HEK293 (cell line): Measurements from ENCODE around the gene LDLRAP1.

Source experiments
- CTCF ChIA-PET: fragments of 350-600 bp; formaldehyde crosslinking; extraction: SDS; loops from one replicate; lab custom pipeline; 2021; ENCODE audit warnings: antibody characterized with exemption; lab: Yijun Ruan, JAX
- POLR2A ChIA-PET: fragments of 300-600 bp; formaldehyde crosslinking; extraction: SDS; loops from one replicate; lab custom pipeline; 2020; ENCODE audit warnings: antibody characterized with exemption, inconsistent platforms; lab: Yijun Ruan, JAX
- H3K27ac ChIP-seq: fragments of 200-500 bp; sonication (Bioruptor generic); 2 replicates; pipeline ENCODE4 v1.5.1; 2014; ENCODE audit warnings: low read depth, low read length, control low read depth, inconsistent platforms; ENCODE audit errors: extremely low read depth
- H3K36me3 ChIP-seq, 2 experiments: fragments of 200-500 bp in 1 of 2; sonication (Bioruptor generic) in 1 of 2; 1 replicate in 1 of 2; 2 replicates in 1 of 2; pipeline ENCODE4 v1.5.1; 2014 to 2017; ENCODE audit warnings: inconsistent platforms in 2 of 2, low read length in 2 of 2; ENCODE audit not compliant: control insufficient read depth in 2 of 2, insufficient read depth in 1 of 2
- H3K4me1 ChIP-seq: fragments of 200-500 bp; sonication (Bioruptor generic); 2 replicates; pipeline ENCODE4 v1.5.1; 2014; ENCODE audit warnings: mild to moderate bottlenecking, low read length, inconsistent platforms; ENCODE audit not compliant: control insufficient read depth, insufficient read depth
- H3K4me3 ChIP-seq: 2 replicates; pipeline ENCODE4 v1.5.1; 2011; ENCODE audit warnings: low read depth, mild to moderate bottlenecking, control low read depth, low read length, moderate library complexity
- H3K9me3 ChIP-seq: fragments of 200-500 bp; sonication (Bioruptor generic); 2 replicates; pipeline ENCODE4 v1.5.1; 2014; ENCODE audit warnings: low read depth, low read length, inconsistent platforms; ENCODE audit not compliant: control insufficient read depth, insufficient read depth
- EGR2 ChIP-seq: fragments of 450-650 bp; formaldehyde crosslinking; IDR thresholded peaks from 2 replicates; pipeline ENCODE4 v1.5.1; 2016; ENCODE audit warnings: low read depth, missing biosample characterization, missing genetic modification characterization
- ELK4 ChIP-seq: IDR thresholded peaks from 2 replicates; pipeline ENCODE4 v1.6.1; 2011; ENCODE audit warnings: mild to moderate bottlenecking, low read depth, low read length, borderline replicate concordance
- KLF1 ChIP-seq: fragments of 450-650 bp; formaldehyde crosslinking; IDR thresholded peaks from 2 replicates; pipeline ENCODE4 v1.5.1; 2016; ENCODE audit warnings: missing biosample characterization, missing genetic modification characterization
- MYNN ChIP-seq: fragments of 450-650 bp; formaldehyde crosslinking; IDR thresholded peaks from 2 replicates; pipeline ENCODE4 v1.5.1; 2016; ENCODE audit warnings: missing biosample characterization, missing genetic modification characterization, borderline replicate concordance
- OSR2 ChIP-seq: fragments of 450-650 bp; formaldehyde crosslinking; IDR thresholded peaks from 2 replicates; pipeline ENCODE4 v1.5.1; 2016; ENCODE audit warnings: missing biosample characterization, missing genetic modification characterization
- SP7 ChIP-seq: fragments of 450-650 bp; formaldehyde crosslinking; IDR thresholded peaks from 2 replicates; pipeline ENCODE4 v1.5.1; 2016; ENCODE audit warnings: missing biosample characterization, missing genetic modification characterization
- TRIM28 ChIP-seq: IDR thresholded peaks from 2 replicates; pipeline ENCODE4 v1.6.1; 2011; ENCODE audit warnings: low read length, control low read depth, borderline replicate concordance
- WT1 ChIP-seq: fragments of 450-650 bp; formaldehyde crosslinking; IDR thresholded peaks from 2 replicates; pipeline ENCODE4 v1.5.1; 2016; ENCODE audit warnings: missing biosample characterization, missing genetic modification characterization
- ZFHX2 ChIP-seq: fragments of 450-650 bp; formaldehyde crosslinking; conservative IDR thresholded peaks from 2 replicates; pipeline ENCODE4 v1.5.1; 2016; ENCODE audit warnings: missing biosample characterization, missing genetic modification characterization
- ZIC2 ChIP-seq: fragments of 450-650 bp; formaldehyde crosslinking; IDR thresholded peaks from 2 replicates; pipeline ENCODE4 v1.5.1; 2016; ENCODE audit warnings: missing biosample characterization, missing genetic modification characterization
- ZNF184 ChIP-seq: fragments of 450-650 bp; IDR thresholded peaks from 2 replicates; pipeline ENCODE4 v1.5.1; 2018; ENCODE audit warnings: missing biosample characterization, mild to moderate bottlenecking, missing genetic modification characterization
- ZNF221 ChIP-seq: fragments of 450-650 bp; formaldehyde crosslinking; IDR thresholded peaks from 2 replicates; pipeline ENCODE4 v1.5.1; 2017; ENCODE audit warnings: missing biosample characterization, missing genetic modification characterization, borderline replicate concordance
- ZNF24 ChIP-seq: fragments of 450-650 bp; formaldehyde crosslinking; IDR thresholded peaks from 2 replicates; pipeline ENCODE4 v1.5.1; 2016; ENCODE audit warnings: missing biosample characterization, missing genetic modification characterization
- ZNF266 ChIP-seq: fragments of 450-650 bp; formaldehyde crosslinking; IDR thresholded peaks from 2 replicates; pipeline ENCODE4 v1.5.1; 2016; ENCODE audit warnings: missing biosample characterization, missing genetic modification characterization, low read depth
- ZNF335 ChIP-seq: fragments of 450-650 bp; formaldehyde crosslinking; conservative IDR thresholded peaks from 2 replicates; pipeline ENCODE4 v1.5.1; 2016; ENCODE audit warnings: missing biosample characterization, missing genetic modification characterization
- ZNF341 ChIP-seq: fragments of 450-650 bp; formaldehyde crosslinking; IDR thresholded peaks from 2 replicates; pipeline ENCODE4; 2016; ENCODE audit warnings: low read depth, missing biosample characterization, missing genetic modification characterization
- ZNF416 ChIP-seq: fragments of 450-650 bp; formaldehyde crosslinking; IDR thresholded peaks from 2 replicates; pipeline ENCODE4 v1.5.1; 2016; ENCODE audit warnings: missing biosample characterization, missing genetic modification characterization
- ZNF510 ChIP-seq: fragments of 450-650 bp; formaldehyde crosslinking; IDR thresholded peaks from 2 replicates; pipeline ENCODE4 v1.5.1; 2018; ENCODE audit warnings: mild to moderate bottlenecking, missing genetic modification characterization, missing biosample characterization; ENCODE audit not compliant: insufficient replicate concordance
- ZNF529 ChIP-seq: fragments of 450-650 bp; formaldehyde crosslinking; IDR thresholded peaks from 2 replicates; pipeline ENCODE4 v1.5.1; 2017; ENCODE audit warnings: missing genetic modification characterization, missing biosample characterization; ENCODE audit not compliant: insufficient replicate concordance
- ZNF629 ChIP-seq: fragments of 450-650 bp; formaldehyde crosslinking; IDR thresholded peaks from 2 replicates; pipeline ENCODE4 v1.5.1; 2017; ENCODE audit warnings: missing biosample characterization, missing genetic modification characterization
- ZNF658 ChIP-seq: fragments of 450-650 bp; formaldehyde crosslinking; IDR thresholded peaks from 2 replicates; pipeline ENCODE4; 2016; ENCODE audit warnings: missing biosample characterization, missing genetic modification characterization
- TF ChIP-seq, protein P1 (sequence below): fragments of 450-650 bp; IDR thresholded peaks from 2 replicates; pipeline ENCODE4 v1.5.1; 2018; ENCODE audit warnings: missing biosample characterization, missing genetic modification characterization
- TF ChIP-seq, protein P2 (sequence below): fragments of 450-650 bp; formaldehyde crosslinking; IDR thresholded peaks from 2 replicates; pipeline ENCODE4 v1.5.1; 2017; ENCODE audit warnings: missing biosample characterization, mild to moderate bottlenecking, missing genetic modification characterization, moderate library complexity

LDLRAP1 gene

GRCh38 chr1:25565626-25566025, 22.2 kb downstream of the LDLRAP1 start:
- Histone ChIP-seq H3K9me3 (no peaks in the 10 kb centered on the region), H3K4me3 (no peak overlapping the region), H3K4me1 (peaks cover 5% of the 10 kb centered on the region), H3K27ac (no peak overlapping the region), H3K36me3 (peaks cover 0 to 41% of the 10 kb centered on the region in 2 experiments; a peak in 1 of 3 replicates)
- ChIA-PET CTCF (interaction anchor here (0.6 to 1.0 kb wide), 3 partner anchors 19 to 249 kb away, joined by 3 read pairs; no protein-coding TSS in a partner anchor), POLR2A (no interaction called here)
- TF ChIP-seq ZNF658 (tag by site-specific recombination) (no peak), ZNF529 (tag by site-specific recombination) (no peak), WT1 (tag by site-specific recombination) (no peak)

- Histone ChIP-seq H3K4me1 (peaks cover 5% of the 10 kb centered on the region), H3K36me3 (peaks cover 0 to 36% of the 10 kb centered on the region in 2 experiments; a peak in 1 of 3 replicates), H3K27ac (no peak overlapping the region), H3K4me3 (no peak overlapping the region), H3K9me3 (no peaks in the 10 kb centered on the region)
- ChIA-PET POLR2A (interaction anchor here (0.6 to 2.1 kb wide), 2 partner anchors 16 to 390 kb away, joined by 5 to 6 read pairs; no protein-coding TSS in a partner anchor), CTCF (interaction anchor here (0.6 kb wide), 1 partner anchor 18 kb away, joined by 3 read pairs; no protein-coding TSS in a partner anchor)
- TF ChIP-seq ZFHX2 (tag by site-specific recombination) (peak; percentile 72), SP7 (tag by site-specific recombination) (0 out of 2 replicates have a peak, but pooled peaks have one; percentile 45), ZNF341 (tag by site-specific recombination) (peak; percentile 27; the same call in 1 of the 2 replicates), EGR2 (tag by site-specific recombination) (peak; percentile 70), OSR2 (tag by site-specific recombination) (no peak), ZNF416 (no peak)
These were observed 22.8 kb downstream of the LDLRAP1 start for GRCh38 chr1:25566176-25566729.

DNA sequence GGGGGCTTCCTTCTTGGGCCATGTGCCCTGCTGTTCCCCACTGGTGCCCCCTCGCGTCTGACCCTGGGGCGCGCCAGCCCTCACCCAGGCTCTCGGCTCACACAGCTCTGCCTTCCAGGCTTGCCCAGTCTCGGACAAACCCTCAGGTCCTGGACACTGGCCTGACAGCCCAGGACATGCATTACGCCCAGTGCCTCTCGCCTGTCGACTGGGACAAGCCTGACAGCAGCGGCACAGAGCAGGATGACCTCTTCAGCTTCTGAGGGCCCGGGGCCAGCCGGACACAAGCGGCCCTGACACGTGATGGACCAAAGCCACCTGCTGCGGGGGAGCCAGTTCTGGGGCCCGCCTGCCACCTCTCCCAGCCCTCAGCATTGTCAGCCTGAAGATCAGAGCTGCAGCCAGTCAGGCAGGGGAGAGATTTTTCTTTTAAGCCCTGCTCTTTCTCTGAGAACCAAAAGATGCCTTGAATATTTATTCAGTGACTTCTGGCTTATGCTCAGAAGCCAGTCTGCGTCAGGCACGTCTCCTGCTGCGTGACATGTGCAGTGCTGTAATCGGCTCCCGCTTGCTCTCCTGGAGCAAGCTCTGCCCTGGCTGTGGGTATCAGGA, 23.4 kb downstream of the LDLRAP1 start:
- POLR2A ChIA-PET, result interaction anchor here (0.6 to 2.1 kb wide), 2 partner anchors 17 to 389 kb away, joined by 5 to 6 read pairs; no protein-coding TSS in a partner anchor
- peaks cover 5% of the 10 kb centered on the region for H3K4me1 ChIP-seq
- no peak overlapping the region for H3K4me3 ChIP-seq
- CTCF ChIA-PET, result interaction anchor here (1.1 kb wide), 1 partner anchor 48 kb away, joined by 3 read pairs; no protein-coding TSS in a partner anchor
- no peak overlapping the region for H3K27ac ChIP-seq
- no peak for TF ChIP-seq TRIM28
- TF ChIP-seq ZIC2 (tag by site-specific recombination), result peak; percentile 14; the same call in 1 of the 2 replicates
- H3K36me3 ChIP-seq, result peaks cover 0 to 31% of the 10 kb centered on the region in 2 experiments; a peak in 1 of 3 replicates
- H3K9me3 ChIP-seq, result no peaks in the 10 kb centered on the region

GRCh38 chr1:25567710-25568089, 24.3 kb downstream of the LDLRAP1 start:
- H3K4me3 ChIP-seq, result no peak overlapping the region
- no peak overlapping the region for H3K27ac ChIP-seq
- H3K9me3 ChIP-seq, result no peaks in the 10 kb centered on the region
- peaks cover 5% of the 10 kb centered on the region for H3K4me1 ChIP-seq
- H3K36me3 ChIP-seq, result peaks cover 0 to 23% of the 10 kb centered on the region in 2 experiments; a peak in 1 of 3 replicates
- CTCF ChIA-PET, result interaction anchor here (0.5 to 1.1 kb wide), 3 partner anchors 48 to 1369 kb away, joined by 3 read pairs; no protein-coding TSS in a partner anchor
- POLR2A ChIA-PET, result interaction anchor here (0.6 to 2.1 kb wide), 2 partner anchors 18 to 186 kb away, joined by 4 to 6 read pairs; no protein-coding TSS in a partner anchor
- TF ChIP-seq ZNF221 (tag by site-specific recombination) (no peak), ZNF629 (tag by site-specific recombination) (no peak), ZNF184 (tag by site-specific recombination) (no peak), MYNN (tag by site-specific recombination) (no peak), ZNF510 (tag by site-specific recombination) (no peak), ELK4 (no peak), ZNF24 (tag by site-specific recombination) (no peak), ZNF335 (tag by site-specific recombination) (no peak), KLF1 (tag by site-specific recombination) (no peak), ZNF266 (tag by site-specific recombination) (no peak)
- TF ChIP-seq, protein P1, sequence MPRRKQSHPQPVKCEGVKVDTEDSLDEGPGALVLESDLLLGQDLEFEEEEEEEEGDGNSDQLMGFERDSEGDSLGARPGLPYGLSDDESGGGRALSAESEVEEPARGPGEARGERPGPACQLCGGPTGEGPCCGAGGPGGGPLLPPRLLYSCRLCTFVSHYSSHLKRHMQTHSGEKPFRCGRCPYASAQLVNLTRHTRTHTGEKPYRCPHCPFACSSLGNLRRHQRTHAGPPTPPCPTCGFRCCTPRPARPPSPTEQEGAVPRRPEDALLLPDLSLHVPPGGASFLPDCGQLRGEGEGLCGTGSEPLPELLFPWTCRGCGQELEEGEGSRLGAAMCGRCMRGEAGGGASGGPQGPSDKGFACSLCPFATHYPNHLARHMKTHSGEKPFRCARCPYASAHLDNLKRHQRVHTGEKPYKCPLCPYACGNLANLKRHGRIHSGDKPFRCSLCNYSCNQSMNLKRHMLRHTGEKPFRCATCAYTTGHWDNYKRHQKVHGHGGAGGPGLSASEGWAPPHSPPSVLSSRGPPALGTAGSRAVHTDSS (tag by site-specific recombination), result no peak
- TF ChIP-seq, protein P2, sequence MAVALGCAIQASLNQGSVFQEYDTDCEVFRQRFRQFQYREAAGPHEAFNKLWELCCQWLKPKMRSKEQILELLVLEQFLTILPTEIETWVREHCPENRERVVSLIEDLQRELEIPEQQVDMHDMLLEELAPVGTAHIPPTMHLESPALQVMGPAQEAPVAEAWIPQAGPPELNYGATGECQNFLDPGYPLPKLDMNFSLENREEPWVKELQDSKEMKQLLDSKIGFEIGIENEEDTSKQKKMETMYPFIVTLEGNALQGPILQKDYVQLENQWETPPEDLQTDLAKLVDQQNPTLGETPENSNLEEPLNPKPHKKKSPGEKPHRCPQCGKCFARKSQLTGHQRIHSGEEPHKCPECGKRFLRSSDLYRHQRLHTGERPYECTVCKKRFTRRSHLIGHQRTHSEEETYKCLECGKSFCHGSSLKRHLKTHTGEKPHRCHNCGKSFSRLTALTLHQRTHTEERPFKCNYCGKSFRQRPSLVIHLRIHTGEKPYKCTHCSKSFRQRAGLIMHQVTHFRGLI (tag by site-specific recombination), result no peak
